ENCODE results near the gene VPS50. TPM values are rescaled to one million over a fixed set of nuclear protein-coding genes. Genes with fewer than 3 reads are reported as not detected.

Gene VPS50
- total RNA-seq, 1 experiment from 2014 or later = 15.1 TPM

GRCh38 chr7:93390660-93391059, 158.5 kb downstream of the VPS50 start:
- Histone ChIP-seq H3K9ac (ENCODE audit: low read length) (no peak overlapping the region), H4K20me1 (ENCODE audit: insufficient read depth) (no peaks in the 10 kb centered on the region), H3K27ac (ENCODE audit: low read depth, low read length) (no peak overlapping the region), H3K4me3 (replicated peaks in 1 of 2; ENCODE audit: low read depth in 1 of 2, low read length in 2 of 2) (no peak overlapping the region), H3K79me2 (ENCODE audit: insufficient read depth, low read length) (no peaks in the 10 kb centered on the region), H3K27me3 (ENCODE audit: insufficient read depth, low read length) (peaks cover 17% of the 10 kb centered on the region), H3K36me3 (ENCODE audit: control insufficient read depth in 1 of 2, insufficient read depth in 2 of 2, low read length in 2 of 2) (no peaks in the 10 kb centered on the region), H3K9me2 (ENCODE audit: insufficient read depth) (no peaks in the 10 kb centered on the region), H3K9me3 (ENCODE audit: control insufficient read depth in 1 of 2, insufficient read depth in 1 of 2, low read depth in 1 of 2, low read length in 2 of 2) (no peaks in the 10 kb centered on the region), H2AFZ (ENCODE audit: low read depth, low read length, poor library complexity, severe bottlenecking) (no peak overlapping the region), H3K4me2 (ENCODE audit: low read length) (no peak overlapping the region), H3K4me1 (ENCODE audit: control insufficient read depth in 1 of 2, insufficient read depth in 2 of 2, low read length in 2 of 2) (no peaks in the 10 kb centered on the region)
- DNase-seq (ENCODE audit: low read depth, low spot score) = no peak
- intact Hi-C loops (cut with micrococcal nuclease) = no loop called here
- no peak for ATAC-seq
- TF ChIP-seq YY1 (IDR thresholded peaks at IDR 0.05; ENCODE audit: extremely low read depth, insufficient replicate concordance, low read depth, low read length) (no peak), ELF1 (IDR thresholded peaks at IDR 0.05; ENCODE audit: borderline replicate concordance, low read depth) (no peak), EZH2 (IDR thresholded peaks at IDR 0.05) (no peak), SP1 (IDR thresholded peaks at IDR 0.05; ENCODE audit: low read depth) (no peak), POLR2AphosphoS5 (IDR thresholded peaks at IDR 0.05; ENCODE audit: low read depth, low read length) (no peak), CBX3 (IDR thresholded peaks at IDR 0.05; ENCODE audit: low read depth) (no peak), TCF7L2 (IDR thresholded peaks at IDR 0.05; ENCODE audit: borderline replicate concordance, extremely low read depth, insufficient read depth, insufficient read length) (no peak), CEBPB (IDR thresholded peaks at IDR 0.05; ENCODE audit: low read depth) (no peak), EZH2phosphoT487 (IDR thresholded peaks at IDR 0.05; ENCODE audit: borderline replicate concordance) (no peak), POLR2A (IDR thresholded peaks at IDR 0.05; ENCODE audit: borderline replicate concordance, extremely low read depth, insufficient read depth, insufficient read length) (no peak), EGR1 (IDR thresholded peaks at IDR 0.05; ENCODE audit: low read depth) (no peak), SRF (IDR thresholded peaks at IDR 0.05; ENCODE audit: low read depth) (no peak), ZNF274 (IDR thresholded peaks at IDR 0.05; ENCODE audit: low read depth, low read length) (no peak), SIN3A (IDR thresholded peaks at IDR 0.05; ENCODE audit: low read depth) (no peak), ZFX (IDR thresholded peaks at IDR 0.05) (no peak)
- TF ChIP-seq, protein P1, sequence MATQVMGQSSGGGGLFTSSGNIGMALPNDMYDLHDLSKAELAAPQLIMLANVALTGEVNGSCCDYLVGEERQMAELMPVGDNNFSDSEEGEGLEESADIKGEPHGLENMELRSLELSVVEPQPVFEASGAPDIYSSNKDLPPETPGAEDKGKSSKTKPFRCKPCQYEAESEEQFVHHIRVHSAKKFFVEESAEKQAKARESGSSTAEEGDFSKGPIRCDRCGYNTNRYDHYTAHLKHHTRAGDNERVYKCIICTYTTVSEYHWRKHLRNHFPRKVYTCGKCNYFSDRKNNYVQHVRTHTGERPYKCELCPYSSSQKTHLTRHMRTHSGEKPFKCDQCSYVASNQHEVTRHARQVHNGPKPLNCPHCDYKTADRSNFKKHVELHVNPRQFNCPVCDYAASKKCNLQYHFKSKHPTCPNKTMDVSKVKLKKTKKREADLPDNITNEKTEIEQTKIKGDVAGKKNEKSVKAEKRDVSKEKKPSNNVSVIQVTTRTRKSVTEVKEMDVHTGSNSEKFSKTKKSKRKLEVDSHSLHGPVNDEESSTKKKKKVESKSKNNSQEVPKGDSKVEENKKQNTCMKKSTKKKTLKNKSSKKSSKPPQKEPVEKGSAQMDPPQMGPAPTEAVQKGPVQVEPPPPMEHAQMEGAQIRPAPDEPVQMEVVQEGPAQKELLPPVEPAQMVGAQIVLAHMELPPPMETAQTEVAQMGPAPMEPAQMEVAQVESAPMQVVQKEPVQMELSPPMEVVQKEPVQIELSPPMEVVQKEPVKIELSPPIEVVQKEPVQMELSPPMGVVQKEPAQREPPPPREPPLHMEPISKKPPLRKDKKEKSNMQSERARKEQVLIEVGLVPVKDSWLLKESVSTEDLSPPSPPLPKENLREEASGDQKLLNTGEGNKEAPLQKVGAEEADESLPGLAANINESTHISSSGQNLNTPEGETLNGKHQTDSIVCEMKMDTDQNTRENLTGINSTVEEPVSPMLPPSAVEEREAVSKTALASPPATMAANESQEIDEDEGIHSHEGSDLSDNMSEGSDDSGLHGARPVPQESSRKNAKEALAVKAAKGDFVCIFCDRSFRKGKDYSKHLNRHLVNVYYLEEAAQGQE (IDR thresholded peaks at IDR 0.05; ENCODE audit: low read depth) = no peak
- TF ChIP-seq, protein P2, sequence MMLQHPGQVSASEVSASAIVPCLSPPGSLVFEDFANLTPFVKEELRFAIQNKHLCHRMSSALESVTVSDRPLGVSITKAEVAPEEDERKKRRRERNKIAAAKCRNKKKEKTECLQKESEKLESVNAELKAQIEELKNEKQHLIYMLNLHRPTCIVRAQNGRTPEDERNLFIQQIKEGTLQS (IDR thresholded peaks at IDR 0.05) = no peak
- TF ChIP-seq, protein P3, sequence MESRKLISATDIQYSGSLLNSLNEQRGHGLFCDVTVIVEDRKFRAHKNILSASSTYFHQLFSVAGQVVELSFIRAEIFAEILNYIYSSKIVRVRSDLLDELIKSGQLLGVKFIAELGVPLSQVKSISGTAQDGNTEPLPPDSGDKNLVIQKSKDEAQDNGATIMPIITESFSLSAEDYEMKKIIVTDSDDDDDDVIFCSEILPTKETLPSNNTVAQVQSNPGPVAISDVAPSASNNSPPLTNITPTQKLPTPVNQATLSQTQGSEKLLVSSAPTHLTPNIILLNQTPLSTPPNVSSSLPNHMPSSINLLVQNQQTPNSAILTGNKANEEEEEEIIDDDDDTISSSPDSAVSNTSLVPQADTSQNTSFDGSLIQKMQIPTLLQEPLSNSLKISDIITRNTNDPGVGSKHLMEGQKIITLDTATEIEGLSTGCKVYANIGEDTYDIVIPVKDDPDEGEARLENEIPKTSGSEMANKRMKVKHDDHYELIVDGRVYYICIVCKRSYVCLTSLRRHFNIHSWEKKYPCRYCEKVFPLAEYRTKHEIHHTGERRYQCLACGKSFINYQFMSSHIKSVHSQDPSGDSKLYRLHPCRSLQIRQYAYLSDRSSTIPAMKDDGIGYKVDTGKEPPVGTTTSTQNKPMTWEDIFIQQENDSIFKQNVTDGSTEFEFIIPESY (IDR thresholded peaks at IDR 0.05; ENCODE audit: extremely low read depth, insufficient replicate concordance, low read length) = no peak
- ChIA-PET POLR2A (no interaction called here), CTCF (interaction anchor here (0.6 kb wide), 1 partner anchor 159 kb away, joined by 4 read pairs; no protein-coding TSS in a partner anchor), RAD21 (ENCODE audit: low non-redundant PET in 1 of 2, low total read pairs in 2 of 2, uncharacterized antibody in 2 of 2, unreplicated experiment in 2 of 2) (no interaction called here)
- no TSS peak for BruUV-seq (replicated peaks)
